Mucosa of descending colon (tissue), 3 donors: ENCODE data around the gene PARP8. TPM values are rescaled to one million over a fixed set of nuclear protein-coding genes. Genes with fewer than 3 reads are reported as not detected.

Experiments
- ATAC-seq: fragments of 200-7000 bp; cut with Tn5 transposase; one replicate; pipeline ENCODE4 v1.9.1; 2020; ENCODE audit warnings: mild to moderate bottlenecking, moderate library complexity
- DNase-seq, 3 donors: peaks; one replicate each; pipeline ENCODE4 v3.0.0-alpha.2; 2020
- H3K36me3 ChIP-seq: fragments of 200-600 bp; one replicate; pipeline ENCODE4 v1.8.0; 2021; ENCODE audit warnings: low read depth, mild to moderate bottlenecking
- H3K4me1 ChIP-seq: fragments of 200-600 bp; one replicate; pipeline ENCODE4 v1.8.0; 2021; ENCODE audit warnings: low read depth, mild to moderate bottlenecking
- H3K4me3 ChIP-seq: fragments of 200-600 bp; one replicate; pipeline ENCODE4 v1.8.0; 2021; ENCODE audit warnings: mild to moderate bottlenecking
- H3K9me3 ChIP-seq: fragments of 200-600 bp; one replicate; pipeline ENCODE4 v1.8.0; 2021; ENCODE audit warnings: mild to moderate bottlenecking
- CTCF ChIP-seq: fragments of 200-600 bp; IDR thresholded peaks from one replicate; pipeline ENCODE4 v1.8.0; 2022; ENCODE audit warnings: antibody characterized with exemption, mild to moderate bottlenecking
- intact Hi-C, 2 donors: fragments of 100-400 bp; cut with DNase I in 1 of 2; cut with micrococcal nuclease in 1 of 2; formaldehyde crosslinking; loops; one replicate each; pipeline versions ENCODE4 v1.11.0 to v1.11.1; 2022; cut with DNase I, micrococcal nuclease
- total RNA-seq, 3 donors: library from RNA; stranded (reverse); fragmentation: NEBNext Ultra II Directional in 2 of 3; extraction: Animal tissue kit (Norgen Biotek cat#: 25700) in 2 of 3; gene quantifications; one replicate each; pipeline versions ENCODE4 v1.2.1 to v1.2.4, GENCODE V29; 2021 to 2023
- donor health status: DM: no; HTN: no; CAD: no; lungs with moderate emphysema.
- donor health status: DM: no; HTN: no; CAD: no.
- donor health status: DM: no; HTN: yes; CAD: no.

Gene PARP8
- total RNA-seq, 3 donors from 2014 or later: 7.4 to 29.3 (median 20.1) TPM

GRCh38 chr5:50832657-50833284 is 166.3 kb downstream of the PARP8 start:
- DNase-seq (no peak), ATAC-seq (no peak)
- TF ChIP-seq CTCF: no peak
- no peaks in the 10 kb centered on the region for H3K4me1 ChIP-seq
- H3K36me3 ChIP-seq: no peaks in the 10 kb centered on the region
- intact Hi-C loops: no loop called here
- H3K4me3 ChIP-seq: no peak overlapping the region
- no peaks in the 10 kb centered on the region for H3K9me3 ChIP-seq

GRCh38 chr5:50836356-50836755 is 169.9 kb downstream of the PARP8 start:
- TF ChIP-seq CTCF: no peak
- Histone ChIP-seq H3K4me3 (no peak overlapping the region), H3K4me1 (no peaks in the 10 kb centered on the region), H3K9me3 (no peaks in the 10 kb centered on the region), H3K36me3 (no peaks in the 10 kb centered on the region)
- intact Hi-C loops: no loop called here
- no peak for DNase-seq
- no peak for ATAC-seq

GRCh38 chr5:50839472-50839871 is 173.0 kb downstream of the PARP8 start:
- no peaks in the 10 kb centered on the region for H3K36me3 ChIP-seq
- DNase-seq (no peak), ATAC-seq (no peak)
- no peaks in the 10 kb centered on the region for H3K9me3 ChIP-seq
- no peak overlapping the region for H3K4me3 ChIP-seq
- H3K4me1 ChIP-seq: no peaks in the 10 kb centered on the region
- intact Hi-C loops: no loop called here
- TF ChIP-seq CTCF: no peak

GRCh38 chr5:50843091-50843490 is 176.7 kb downstream of the PARP8 start:
- ATAC-seq: no peak
- no peak for DNase-seq
- H3K4me3 ChIP-seq: no peak overlapping the region
- no peaks in the 10 kb centered on the region for H3K36me3 ChIP-seq
- no peaks in the 10 kb centered on the region for H3K9me3 ChIP-seq
- TF ChIP-seq CTCF: no peak
- no peaks in the 10 kb centered on the region for H3K4me1 ChIP-seq
- intact Hi-C loops: no loop called here

GRCh38 chr5:50846261-50846660 is 179.8 kb downstream of the PARP8 start:
- intact Hi-C loops: no loop called here
- no peak for ATAC-seq

More at GRCh38 chr5:50846261-50846660, 179.8 kb downstream of the PARP8 start:
- no peak for DNase-seq
- Histone ChIP-seq H3K36me3 (no peaks in the 10 kb centered on the region), H3K4me3 (no peak overlapping the region), H3K9me3 (no peaks in the 10 kb centered on the region), H3K4me1 (no peaks in the 10 kb centered on the region)
- TF ChIP-seq CTCF: no peak
